Stimulated activated naive CD8-positive, alpha-beta T cell treated with anti-CD3 and anti-CD28 coated beads, Interleukin-15, Interleukin-2, amounts not matched to agents 100 ng/mL and 50 ng/mL, for 24 hours (primary cell): ENCODE results near the gene ZNF124.
"Not testable (repeated sequence)": the region's sequence is repeated elsewhere in the genome, so short reads cannot be mapped to it uniquely, and the experiment has no call there.

ENCODE experiments used
- H3K27ac Mint-ChIP-seq: one replicate; pipeline ENCODE4 v1.8.0; 2021; ENCODE audit warnings: mild to moderate bottlenecking, mixed read lengths
- H3K27me3 Mint-ChIP-seq: one replicate; pipeline ENCODE4 v1.8.0; 2021; ENCODE audit warnings: mixed read lengths
- H3K36me3 Mint-ChIP-seq: one replicate; pipeline ENCODE4 v1.8.0; 2021; ENCODE audit warnings: low read depth, mixed read lengths
- H3K4me1 Mint-ChIP-seq: one replicate; pipeline ENCODE4 v1.8.0; 2021; ENCODE audit warnings: low read depth, mixed read lengths
- H3K4me3 Mint-ChIP-seq: one replicate; pipeline ENCODE4 v1.8.0; 2021; ENCODE audit warnings: mild to moderate bottlenecking, mixed read lengths
- H3K9me3 Mint-ChIP-seq: one replicate; pipeline ENCODE4 v1.8.0; 2021; ENCODE audit warnings: mixed read lengths

ZNF124 gene

DNA sequence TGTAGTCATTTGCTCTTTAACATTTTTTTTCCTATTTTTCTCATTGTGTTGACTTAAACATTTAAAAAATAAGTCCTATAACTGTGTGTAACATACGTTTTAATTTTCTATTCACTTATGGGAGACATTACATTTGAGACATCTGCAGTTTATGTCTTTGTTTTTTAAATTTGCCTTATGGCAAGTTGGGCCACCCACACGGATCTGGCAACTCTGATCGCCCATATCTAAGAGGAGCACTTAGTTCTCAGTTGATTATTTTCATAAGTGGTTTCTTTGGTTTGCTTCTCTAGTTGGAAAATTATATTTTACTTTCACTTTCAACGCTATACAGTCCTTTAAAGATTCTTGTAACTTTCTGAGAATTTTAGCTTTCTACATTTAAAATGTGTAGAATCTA lies 13.8 kb upstream of the ZNF124 start:
- H3K27me3 Mint-ChIP-seq: no peaks in the 10 kb centered on the region
- peaks cover 28% of the 10 kb centered on the region for H3K9me3 Mint-ChIP-seq
- peaks cover 52% of the 10 kb centered on the region for H3K36me3 Mint-ChIP-seq
- no peak overlapping the region for H3K4me3 Mint-ChIP-seq
- H3K4me1 Mint-ChIP-seq: peaks cover 5% of the 10 kb centered on the region
- no peak overlapping the region for H3K27ac Mint-ChIP-seq

GRCh38 chr1:247184254-247184653 lies 12.4 kb upstream of the ZNF124 start:
- Mint-ChIP-seq H3K27ac (no peak overlapping the region), H3K27me3 (no peaks in the 10 kb centered on the region), H3K9me3 (peaks cover 17% of the 10 kb centered on the region), H3K4me1 (peaks cover 5% of the 10 kb centered on the region), H3K4me3 (no peak overlapping the region), H3K36me3 (peaks cover 38% of the 10 kb centered on the region)

DNA sequence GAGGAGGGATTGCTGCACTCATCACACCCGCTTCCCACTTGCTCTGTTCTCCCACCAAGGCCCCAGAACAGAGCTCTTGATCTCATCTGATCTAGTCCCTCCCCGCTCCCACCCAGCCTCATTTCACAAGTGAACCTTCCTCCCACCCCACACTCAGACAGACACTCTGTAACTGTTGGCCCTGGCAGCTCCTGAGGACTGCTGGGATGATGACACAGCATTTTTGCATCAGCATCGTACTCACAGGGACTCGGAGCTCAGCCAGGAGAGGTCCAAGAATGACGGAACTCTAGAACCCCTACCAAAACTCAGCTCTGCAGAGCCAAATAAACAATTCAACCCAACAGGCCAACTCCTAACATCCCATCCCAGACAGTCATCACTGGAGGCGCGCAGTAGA lies 11.2 kb upstream of the ZNF124 start:
- Mint-ChIP-seq H3K27me3 (no peaks in the 10 kb centered on the region), H3K27ac (no peak overlapping the region), H3K4me3 (no peak overlapping the region), H3K4me1 (peaks cover 5% of the 10 kb centered on the region), H3K9me3 (peaks cover 26% of the 10 kb centered on the region), H3K36me3 (peaks cover 30% of the 10 kb centered on the region)

GRCh38 chr1:247180581-247180980 lies 8.8 kb upstream of the ZNF124 start:
- Mint-ChIP-seq H3K4me1 (peaks cover 2% of the 10 kb centered on the region), H3K9me3 (peaks cover 22% of the 10 kb centered on the region), H3K4me3 (no peak overlapping the region), H3K27ac (no peak overlapping the region), H3K27me3 (no peaks in the 10 kb centered on the region), H3K36me3 (peaks cover 14% of the 10 kb centered on the region)

- Mint-ChIP-seq H3K27ac (no peak overlapping the region), H3K36me3 (no peaks in the 10 kb centered on the region), H3K27me3 (no peaks in the 10 kb centered on the region), H3K4me1 (peaks cover 4% of the 10 kb centered on the region), H3K9me3 (peaks cover 11% of the 10 kb centered on the region), H3K4me3 (no peak overlapping the region)
Observed at GRCh38 chr1:247177755-247178154, 5.9 kb upstream of the ZNF124 start.

DNA sequence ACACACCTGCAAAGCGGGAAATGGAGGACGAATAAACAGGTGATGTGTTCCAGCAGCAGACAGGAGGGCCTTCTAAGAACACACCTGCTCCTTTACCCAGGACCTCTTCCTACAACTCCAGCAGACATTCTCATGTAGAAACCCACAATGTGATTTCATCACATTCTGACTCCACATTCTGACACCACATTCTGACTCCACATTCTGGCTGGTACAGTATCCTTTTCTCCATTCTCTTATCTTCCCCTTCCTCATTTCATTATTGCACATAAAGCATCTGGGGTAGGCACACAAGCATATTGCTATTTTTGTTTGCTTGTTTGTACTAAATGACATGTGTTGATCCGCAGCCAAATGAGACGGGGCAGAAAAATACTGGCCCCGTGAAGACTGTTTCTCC lies 3.6 kb upstream of the ZNF124 start:
- no peaks in the 10 kb centered on the region for H3K27me3 Mint-ChIP-seq
- H3K4me1 Mint-ChIP-seq: peaks cover 5% of the 10 kb centered on the region
- H3K27ac Mint-ChIP-seq: no peak overlapping the region
- no peak overlapping the region for H3K4me3 Mint-ChIP-seq
- peaks cover 11% of the 10 kb centered on the region for H3K9me3 Mint-ChIP-seq
- peaks cover 1% of the 10 kb centered on the region for H3K36me3 Mint-ChIP-seq

GRCh38 chr1:247173431-247173830 lies 1.6 kb upstream of the ZNF124 start:
- Mint-ChIP-seq H3K36me3 (peaks cover 16% of the 10 kb centered on the region), H3K4me1 (peaks cover 7% of the 10 kb centered on the region), H3K9me3 (peaks cover 4% of the 10 kb centered on the region), H3K27me3 (no peaks in the 10 kb centered on the region), H3K27ac (no peak overlapping the region), H3K4me3 (no peak overlapping the region)

DNA sequence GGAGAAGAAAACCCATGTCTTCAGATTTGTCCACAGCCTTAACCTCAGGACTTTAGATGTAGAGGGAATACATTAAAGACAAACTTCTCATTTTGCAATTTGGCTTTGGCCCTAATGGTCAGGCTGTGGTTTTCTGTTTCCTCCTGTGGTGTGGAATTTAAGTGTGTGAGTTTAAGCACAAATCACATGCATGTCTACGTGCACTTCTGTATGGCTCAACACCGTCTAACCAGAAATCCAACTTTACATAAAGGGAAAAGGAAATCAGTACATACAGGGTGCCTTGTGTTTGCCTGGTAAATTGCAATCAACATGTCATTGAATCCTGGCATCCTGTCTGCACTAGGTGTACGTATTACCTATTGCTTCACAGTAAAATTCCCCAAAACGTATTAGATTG lies 1.2 kb upstream of the ZNF124 start:
- H3K9me3 Mint-ChIP-seq: peaks cover 4% of the 10 kb centered on the region
- H3K4me1 Mint-ChIP-seq: peaks cover 7% of the 10 kb centered on the region
- peaks cover 18% of the 10 kb centered on the region for H3K36me3 Mint-ChIP-seq
- H3K27ac Mint-ChIP-seq: no peak overlapping the region
- H3K27me3 Mint-ChIP-seq: no peaks in the 10 kb centered on the region
- no peak overlapping the region for H3K4me3 Mint-ChIP-seq

DNA sequence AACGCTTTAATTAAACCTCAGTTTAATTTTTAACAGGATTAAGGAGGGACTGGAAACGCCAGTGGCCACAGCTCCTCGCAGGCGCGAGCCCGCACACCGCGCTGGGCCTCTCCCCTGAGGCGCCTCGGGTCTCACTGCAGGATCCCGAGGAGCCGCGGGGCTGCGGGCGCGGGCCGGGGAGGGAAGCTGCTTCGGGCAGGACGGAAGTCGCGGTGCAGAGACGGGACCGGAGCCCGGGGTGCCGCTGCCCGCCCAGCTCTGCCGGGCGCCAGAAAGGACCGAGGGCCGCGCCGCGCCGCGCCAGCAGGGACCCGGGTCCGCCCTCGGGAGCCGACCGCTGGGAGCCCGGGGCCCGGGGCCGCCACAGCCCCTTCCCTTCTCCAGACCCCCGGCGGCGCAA lies 377 bp downstream of the ZNF124 start:
- not testable (repeated sequence) for H3K9me3 Mint-ChIP-seq, H3K4me3 Mint-ChIP-seq, H3K27me3 Mint-ChIP-seq, H3K27ac Mint-ChIP-seq
- H3K36me3 Mint-ChIP-seq: peaks cover 34% of the 10 kb centered on the region
- H3K4me1 Mint-ChIP-seq: peaks cover 17% of the 10 kb centered on the region

DNA sequence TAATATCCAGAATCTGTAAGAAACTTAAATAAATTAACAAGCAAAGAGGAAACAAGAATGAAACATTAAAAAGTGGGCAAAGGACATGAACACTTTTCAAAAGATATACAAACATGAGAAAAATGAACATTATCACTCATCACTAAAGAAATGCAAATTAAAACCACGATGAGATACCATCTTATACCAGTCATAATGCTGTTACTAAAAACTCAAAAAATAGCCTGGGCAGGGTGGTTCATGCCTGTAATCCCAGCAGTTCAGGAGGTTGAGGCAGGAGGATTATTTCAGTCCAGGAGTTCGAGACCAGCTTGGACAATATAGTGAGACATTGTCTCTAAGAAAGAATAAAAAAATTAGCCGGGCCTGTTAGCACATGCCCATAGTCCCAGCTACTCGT lies 6.1 kb downstream of the ZNF124 start:
- no peaks in the 10 kb centered on the region for H3K27me3 Mint-ChIP-seq
- H3K36me3 Mint-ChIP-seq: peaks cover 90% of the 10 kb centered on the region
- H3K4me3 Mint-ChIP-seq: no peak overlapping the region
- H3K27ac Mint-ChIP-seq: no peak overlapping the region
- H3K4me1 Mint-ChIP-seq: peaks cover 37% of the 10 kb centered on the region
- peaks cover 51% of the 10 kb centered on the region for H3K9me3 Mint-ChIP-seq

- Mint-ChIP-seq H3K36me3 (peaks cover 94% of the 10 kb centered on the region), H3K27me3 (no peaks in the 10 kb centered on the region), H3K4me1 (peaks cover 34% of the 10 kb centered on the region), H3K27ac (no peak overlapping the region), H3K4me3 (no peak overlapping the region), H3K9me3 (peaks cover 53% of the 10 kb centered on the region)
Observed at GRCh38 chr1:247164694-247165093, 7.1 kb downstream of the ZNF124 start.

GRCh38 chr1:247156787-247157232 lies 15.0 kb downstream of the ZNF124 start:
- Mint-ChIP-seq H3K27ac (no peak overlapping the region), H3K9me3 (peaks cover 67% of the 10 kb centered on the region), H3K27me3 (no peaks in the 10 kb centered on the region), H3K36me3 (peaks cover 94% of the 10 kb centered on the region), H3K4me3 (no peak overlapping the region), H3K4me1 (no peaks in the 10 kb centered on the region)

DNA sequence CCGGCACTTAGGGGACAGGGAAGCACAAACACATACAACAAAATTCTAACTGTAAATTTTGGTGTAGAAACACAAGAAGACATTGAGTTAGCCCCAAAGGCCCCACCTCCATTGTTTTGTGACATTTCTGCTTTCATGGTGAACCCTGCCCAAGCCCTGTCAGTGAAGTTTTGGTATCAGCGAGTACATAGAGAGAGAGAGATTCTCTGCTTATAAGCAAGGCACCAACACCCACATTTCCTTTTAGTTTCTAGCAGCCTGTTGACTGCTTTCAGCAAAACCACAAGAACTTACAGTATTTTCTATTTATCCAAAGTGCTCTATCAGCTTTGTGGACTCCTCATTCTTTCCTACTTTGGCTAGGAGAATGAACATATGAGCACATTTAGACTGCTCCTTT lies 24.0 kb downstream of the ZNF124 start:
- no peaks in the 10 kb centered on the region for H3K4me1 Mint-ChIP-seq
- H3K4me3 Mint-ChIP-seq: no peak overlapping the region
- no peak overlapping the region for H3K27ac Mint-ChIP-seq
- H3K36me3 Mint-ChIP-seq: peaks cover 80% of the 10 kb centered on the region
- H3K27me3 Mint-ChIP-seq: no peaks in the 10 kb centered on the region
- H3K9me3 Mint-ChIP-seq: peaks cover 43% of the 10 kb centered on the region

- H3K4me3 Mint-ChIP-seq, H3K4me1 Mint-ChIP-seq, H3K27me3 Mint-ChIP-seq, H3K27ac Mint-ChIP-seq: not testable (repeated sequence)
- Mint-ChIP-seq H3K36me3 (peaks cover 80% of the 10 kb centered on the region), H3K9me3 (peaks cover 43% of the 10 kb centered on the region)
Observed at GRCh38 chr1:247147120-247147519, 24.7 kb downstream of the ZNF124 start.

- Mint-ChIP-seq H3K27me3 (no peaks in the 10 kb centered on the region), H3K36me3 (peaks cover 80% of the 10 kb centered on the region), H3K4me3 (no peak overlapping the region), H3K27ac (no peak overlapping the region), H3K4me1 (no peaks in the 10 kb centered on the region), H3K9me3 (peaks cover 43% of the 10 kb centered on the region)
Observed at GRCh38 chr1:247146671-247147070, 25.1 kb downstream of the ZNF124 start.

GRCh38 chr1:247145279-247145678 lies 26.5 kb downstream of the ZNF124 start:
- Mint-ChIP-seq H3K36me3 (peaks cover 78% of the 10 kb centered on the region), H3K4me1 (no peaks in the 10 kb centered on the region), H3K27me3 (no peaks in the 10 kb centered on the region), H3K9me3 (peaks cover 46% of the 10 kb centered on the region), H3K27ac (no peak overlapping the region), H3K4me3 (no peak overlapping the region)
